MG63 (cell line): ENCODE measurements around the gene FAM153A. TPM values are rescaled to one million over a fixed set of nuclear protein-coding genes. Genes with fewer than 3 reads are reported as not detected.
"Not testable (repeated sequence)": the region's sequence is repeated elsewhere in the genome, so short reads cannot be mapped to it uniquely, and the experiment has no call there.

Source experiments
- DNase-seq: peaks from one replicate; pipeline ENCODE4 v3.0.0-alpha.2; 2020
- H3K27me3 ChIP-seq: fragments of 250-450 bp; sonication (Bioruptor Pico); 2 replicates; pipeline ENCODE4 v1.5.1; 2020; ENCODE audit warnings: mild to moderate bottlenecking, moderate library complexity
- H3K36me3 ChIP-seq: fragments of 250-450 bp; sonication (Bioruptor Pico); 2 replicates; pipeline ENCODE4 v1.5.1; 2020; ENCODE audit warnings: mild to moderate bottlenecking, moderate library complexity
- H3K4me3 ChIP-seq: fragments of 250-450 bp; sonication (Bioruptor Pico); 2 replicates; pipeline ENCODE4 v1.5.1; 2020; ENCODE audit warnings: mild to moderate bottlenecking, moderate library complexity
- H3K9me3 ChIP-seq: fragments of 250-450 bp; sonication (Bioruptor Pico); 2 replicates; pipeline ENCODE4 v1.5.1; 2020; ENCODE audit warnings: mild to moderate bottlenecking, moderate library complexity
- total RNA-seq: library from RNA; depleted of rRNA; stranded (reverse); fragments of >200 nt; shearing (Covaris generic); gene quantifications from 2 replicates; pipeline ENCODE4 v1.2.3, GENCODE V29; 2014; ENCODE audit warnings: low replicate concordance

Gene FAM153A
- total RNA-seq, 1 experiment from 2014 or later = not detected

DNA sequence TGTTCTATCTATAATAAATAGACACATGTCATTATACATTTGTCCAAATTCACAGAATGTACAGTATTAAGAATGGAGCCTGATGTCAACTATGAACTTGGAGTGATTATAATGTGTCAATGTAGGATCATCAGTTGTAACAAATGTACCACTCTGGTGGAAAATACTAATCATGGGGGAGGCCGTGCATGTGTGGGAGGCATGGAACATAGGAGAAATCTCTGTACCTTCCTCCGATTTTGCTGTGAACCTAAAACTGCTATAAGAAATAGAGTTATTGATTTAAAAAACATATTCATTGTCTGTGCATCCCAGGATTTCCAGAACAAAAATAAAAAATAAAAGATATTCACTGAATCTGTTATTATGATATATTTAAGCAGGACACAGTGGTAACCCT, 12.1 kb downstream of the FAM153A start:
- H3K9me3 ChIP-seq, H3K36me3 ChIP-seq, DNase-seq, H3K4me3 ChIP-seq, H3K27me3 ChIP-seq: not testable (repeated sequence)

DNA sequence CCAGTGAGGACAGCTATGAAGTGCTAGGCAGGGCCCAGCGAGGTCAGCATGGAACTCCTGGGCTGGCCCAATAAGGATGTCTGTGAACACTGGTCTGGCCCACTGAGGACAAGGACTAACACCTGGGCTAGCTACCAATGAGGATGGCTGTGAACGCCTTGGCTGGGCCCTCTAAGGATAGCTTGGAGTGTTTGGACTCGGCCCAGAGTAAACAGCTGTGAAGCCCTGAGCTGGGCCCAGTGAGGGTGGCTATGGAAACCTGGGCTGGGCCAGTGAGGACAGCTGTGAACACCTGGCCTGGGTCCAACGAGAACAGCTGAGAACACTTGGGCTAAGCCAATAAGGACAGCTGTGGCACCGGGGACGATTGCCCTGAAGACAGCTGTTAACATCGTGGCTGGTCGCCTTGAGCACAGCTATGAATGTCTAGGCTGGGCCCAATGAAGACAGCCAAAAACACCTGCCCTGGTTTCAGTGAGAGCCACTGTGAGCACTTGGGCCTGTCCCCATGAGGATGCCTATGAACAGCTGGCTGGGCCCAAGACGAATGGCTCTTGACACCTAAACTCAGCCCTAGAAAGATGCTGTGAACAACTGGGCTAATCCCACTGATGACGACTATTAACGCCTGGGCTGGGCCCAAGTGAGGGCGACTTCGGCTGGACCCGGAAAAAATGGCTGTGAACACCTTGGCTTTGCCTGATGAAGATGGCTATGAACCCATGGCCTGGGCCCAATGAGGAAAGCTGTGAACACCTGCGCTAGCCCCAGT, 18.8 kb downstream of the FAM153A start:
- not testable (repeated sequence) for H3K27me3 ChIP-seq, H3K4me3 ChIP-seq, H3K9me3 ChIP-seq, DNase-seq, H3K36me3 ChIP-seq

DNA sequence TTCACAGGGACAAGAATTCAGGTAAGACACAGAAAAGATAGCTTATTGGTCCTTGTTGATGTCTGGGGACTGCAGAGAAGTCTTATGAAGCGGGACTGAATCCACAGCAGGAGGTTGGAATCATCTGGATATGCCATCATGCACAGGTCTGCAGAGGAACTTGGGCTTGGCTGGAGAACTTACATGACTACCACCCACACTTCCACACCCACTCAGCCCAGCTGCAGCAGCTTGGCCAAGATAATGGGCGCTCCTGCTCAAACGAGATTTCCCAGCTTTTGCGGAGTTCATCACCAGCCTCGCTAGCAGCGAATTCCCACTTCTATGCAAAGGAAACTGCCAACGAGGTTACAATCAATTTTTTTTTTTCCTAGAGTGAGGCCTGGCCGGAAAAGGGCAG, 21.7 kb downstream of the FAM153A start:
- H3K36me3 ChIP-seq, H3K4me3 ChIP-seq, DNase-seq, H3K27me3 ChIP-seq, H3K9me3 ChIP-seq: not testable (repeated sequence)

DNA sequence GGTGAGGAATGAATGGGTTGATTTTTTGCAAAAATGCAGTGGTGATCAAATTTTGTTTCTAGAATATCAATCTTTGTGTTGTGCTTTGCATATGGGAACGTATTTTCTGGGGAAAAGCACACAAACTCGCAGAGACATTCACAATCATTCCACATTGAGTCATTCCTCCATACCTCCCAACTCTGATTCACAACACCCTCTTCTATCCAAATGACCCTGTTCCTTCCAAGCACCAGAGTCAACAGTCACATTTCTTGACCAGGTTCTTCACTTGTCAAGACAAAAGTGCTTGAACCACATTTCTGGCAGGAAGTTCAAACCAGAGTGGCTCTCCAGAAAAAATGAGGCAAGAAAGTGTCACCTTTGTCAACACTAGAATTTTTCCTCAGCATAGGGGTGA, 35.3 kb downstream of the FAM153A start:
- H3K9me3 ChIP-seq, H3K27me3 ChIP-seq, DNase-seq, H3K36me3 ChIP-seq, H3K4me3 ChIP-seq: not testable (repeated sequence)

DNA sequence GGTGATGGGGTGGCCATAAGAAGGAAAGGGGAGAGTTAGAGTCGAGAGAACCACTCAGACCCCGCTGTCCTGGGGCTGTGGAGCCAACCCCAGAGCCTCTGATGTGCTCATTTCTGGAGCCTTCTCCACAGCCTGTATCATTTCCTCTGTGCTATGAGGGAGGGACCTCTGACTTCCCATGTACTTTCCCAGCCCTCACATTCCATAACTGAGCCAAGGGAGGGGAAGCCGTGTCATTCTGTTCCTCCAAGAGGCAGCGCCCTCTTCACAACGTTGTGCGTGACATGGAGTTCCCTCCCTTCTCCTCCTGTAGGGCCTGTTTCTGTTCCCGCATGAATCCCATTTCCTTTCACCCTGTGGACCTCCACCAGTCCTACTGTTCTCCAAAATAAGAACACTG, 57.8 kb downstream of the FAM153A start:
- H3K4me3 ChIP-seq, DNase-seq, H3K27me3 ChIP-seq, H3K9me3 ChIP-seq, H3K36me3 ChIP-seq: not testable (repeated sequence)

DNA sequence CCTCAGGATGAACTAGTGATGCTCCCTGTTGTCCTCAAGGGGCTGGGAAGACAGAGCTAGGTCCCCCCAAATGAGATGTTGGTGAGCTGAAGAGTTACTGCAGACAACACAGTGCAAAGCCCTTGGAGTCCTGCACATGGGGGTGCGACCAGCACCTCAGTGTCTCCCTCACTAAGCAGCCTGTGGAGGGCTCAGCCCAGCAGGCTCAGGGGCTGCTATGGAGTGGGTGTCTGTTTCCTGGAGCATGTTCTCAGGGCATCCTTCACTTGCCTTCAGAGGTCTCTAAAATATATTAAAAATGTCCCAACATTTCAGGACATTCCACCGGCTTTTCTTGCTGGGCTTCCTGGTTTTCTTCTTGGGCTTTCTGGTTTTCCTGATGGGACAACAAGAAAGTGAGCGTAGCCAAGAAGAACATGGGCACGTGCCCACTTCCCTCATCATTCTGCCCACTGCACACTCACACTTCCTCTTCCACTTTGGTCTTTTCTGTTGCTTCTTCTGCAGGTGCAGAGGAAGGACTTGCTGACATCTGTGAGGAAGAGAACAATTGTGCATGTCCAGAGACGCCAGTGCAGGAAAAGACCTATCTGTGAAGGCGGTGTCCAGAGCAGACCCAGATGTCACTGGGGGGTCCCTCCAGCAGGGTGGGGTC, 58.7 kb downstream of the FAM153A start:
- not testable (repeated sequence) for H3K9me3 ChIP-seq, H3K27me3 ChIP-seq, H3K36me3 ChIP-seq, H3K4me3 ChIP-seq, DNase-seq

DNA sequence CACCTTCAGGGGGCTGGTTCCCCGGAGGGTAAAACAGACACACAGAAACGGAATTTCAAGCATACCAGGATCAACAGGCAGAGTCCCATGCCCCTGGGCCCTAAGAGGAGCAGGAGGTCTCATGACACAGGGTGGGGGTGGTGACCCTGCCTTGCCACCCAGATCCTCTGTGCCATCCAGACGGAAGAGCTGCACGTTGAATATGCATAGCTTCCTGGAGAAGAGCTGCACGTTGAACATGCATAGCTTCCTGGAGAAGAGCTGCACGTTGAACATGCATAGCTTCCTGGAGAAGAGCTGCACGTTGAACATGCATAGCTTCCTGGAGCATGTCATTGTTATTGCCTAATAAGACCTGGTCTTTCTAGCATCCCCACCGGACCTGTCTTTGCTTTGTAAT, 59.9 kb downstream of the FAM153A start:
- not testable (repeated sequence) for H3K4me3 ChIP-seq, H3K9me3 ChIP-seq, H3K27me3 ChIP-seq, DNase-seq, H3K36me3 ChIP-seq

DNA sequence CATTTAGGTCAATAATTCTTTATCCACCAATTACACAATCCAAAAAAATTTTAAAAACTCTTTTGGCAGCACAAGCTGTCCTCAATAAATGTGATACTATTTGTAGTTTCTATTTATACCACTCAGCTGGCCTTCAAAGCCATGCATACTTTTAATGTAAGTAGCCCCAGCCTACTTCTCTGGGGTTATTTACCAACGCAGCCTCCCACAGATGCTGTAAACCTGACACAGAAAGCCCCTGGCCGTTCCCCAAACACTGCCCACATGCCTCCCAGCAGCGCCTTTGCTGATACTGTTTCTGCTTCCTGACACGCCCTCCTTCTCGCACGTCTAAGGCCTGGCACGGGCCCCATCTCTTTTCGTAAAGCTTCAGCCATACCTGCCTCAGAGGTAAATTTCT, 62.7 kb downstream of the FAM153A start:
- not testable (repeated sequence) for DNase-seq, H3K4me3 ChIP-seq, H3K9me3 ChIP-seq, H3K36me3 ChIP-seq, H3K27me3 ChIP-seq

DNA sequence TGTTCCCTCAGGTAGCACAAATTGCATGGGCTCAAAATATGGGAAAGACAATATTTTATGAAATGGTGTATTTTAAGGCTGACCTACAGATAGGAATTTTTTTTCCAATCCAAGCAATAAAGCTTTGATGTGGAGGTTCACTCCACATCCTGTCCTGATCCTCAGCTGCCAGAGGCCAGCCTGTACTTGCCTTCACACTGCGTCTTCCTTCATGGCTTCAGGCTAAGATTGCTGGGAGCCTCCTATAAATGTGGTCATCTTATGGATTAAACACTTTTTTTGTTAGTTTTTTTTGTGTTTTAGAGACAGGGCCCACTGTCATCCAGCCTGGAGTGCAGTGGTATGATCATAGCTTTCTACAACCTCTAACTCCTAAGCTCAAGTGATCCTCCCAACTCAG, 67.3 kb downstream of the FAM153A start:
- H3K27me3 ChIP-seq, H3K4me3 ChIP-seq, H3K9me3 ChIP-seq, H3K36me3 ChIP-seq, DNase-seq: not testable (repeated sequence)

DNA sequence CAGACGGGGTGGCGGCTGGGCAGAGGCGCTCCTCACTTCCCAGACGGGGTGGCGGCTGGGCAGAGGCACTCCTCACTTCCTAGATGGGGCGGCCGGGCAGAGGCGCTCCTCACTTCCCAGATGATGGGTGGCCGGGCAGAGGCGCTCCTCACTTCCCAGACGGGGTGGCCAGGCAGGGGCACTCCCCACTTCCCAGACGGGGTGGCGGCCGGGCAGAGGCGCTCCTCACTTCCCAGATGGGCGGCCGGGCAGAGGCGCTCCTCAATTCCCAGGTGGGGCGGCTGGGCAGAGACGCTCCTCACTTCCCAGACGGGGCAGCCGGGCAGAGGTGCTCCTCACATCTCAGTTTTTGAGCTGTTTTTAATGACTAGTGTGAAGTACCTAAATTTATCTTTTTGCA, 86.6 kb downstream of the FAM153A start:
- H3K27me3 ChIP-seq = peaks cover 11% of the 10 kb centered on the region; the same call in 1 of the 2 replicates
- H3K9me3 ChIP-seq, H3K4me3 ChIP-seq, H3K36me3 ChIP-seq, DNase-seq: not testable (repeated sequence)

DNA sequence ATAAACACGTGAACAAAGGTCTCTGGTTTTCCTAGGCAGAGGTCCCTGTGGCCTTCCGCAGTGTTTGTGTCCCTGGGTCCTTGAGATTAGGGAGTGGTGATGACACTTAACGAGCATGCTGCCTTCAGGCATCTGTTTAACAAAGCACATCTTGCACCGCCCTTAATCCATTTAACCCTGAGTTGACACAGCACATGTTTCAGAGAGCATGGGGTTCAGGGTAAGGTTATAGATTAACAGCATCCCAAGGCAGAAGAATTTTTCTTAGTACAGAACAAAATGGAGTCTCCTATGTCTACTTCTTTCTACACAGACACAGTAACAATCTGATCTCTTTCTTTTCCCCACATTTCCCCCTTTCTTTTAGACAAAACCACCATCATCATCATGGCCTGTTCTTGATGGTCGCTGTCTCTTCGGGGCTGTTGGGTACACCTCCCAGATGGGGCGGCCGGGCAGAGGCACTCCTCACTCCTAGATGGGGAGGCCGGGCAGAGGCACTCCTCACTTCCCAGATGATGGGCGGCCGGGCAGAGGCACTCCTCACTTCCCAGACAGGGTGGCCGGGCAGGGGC, 87.3 kb downstream of the FAM153A start:
- H3K36me3 ChIP-seq, H3K4me3 ChIP-seq, DNase-seq, H3K9me3 ChIP-seq: not testable (repeated sequence)
- peaks cover 11% of the 10 kb centered on the region; the same call in 1 of the 2 replicates for H3K27me3 ChIP-seq

DNA sequence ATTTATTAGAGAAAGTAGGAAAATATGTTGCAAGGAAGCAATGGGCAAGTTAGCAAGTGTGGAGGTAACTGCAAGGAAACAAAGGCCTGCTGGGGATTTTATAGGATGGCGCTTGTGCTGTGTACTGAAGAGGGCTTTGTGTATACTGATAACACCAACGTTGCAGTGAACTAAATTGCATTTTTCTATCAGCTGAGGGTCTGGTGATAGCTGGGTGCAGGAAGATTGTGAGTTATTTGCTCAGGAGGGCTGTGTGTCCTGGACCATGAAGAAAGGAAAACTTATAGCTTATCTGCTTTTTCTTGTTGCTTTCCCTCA, 88.2 kb downstream of the FAM153A start:
- not testable (repeated sequence) for H3K27me3 ChIP-seq, H3K9me3 ChIP-seq, DNase-seq, H3K4me3 ChIP-seq, H3K36me3 ChIP-seq

DNA sequence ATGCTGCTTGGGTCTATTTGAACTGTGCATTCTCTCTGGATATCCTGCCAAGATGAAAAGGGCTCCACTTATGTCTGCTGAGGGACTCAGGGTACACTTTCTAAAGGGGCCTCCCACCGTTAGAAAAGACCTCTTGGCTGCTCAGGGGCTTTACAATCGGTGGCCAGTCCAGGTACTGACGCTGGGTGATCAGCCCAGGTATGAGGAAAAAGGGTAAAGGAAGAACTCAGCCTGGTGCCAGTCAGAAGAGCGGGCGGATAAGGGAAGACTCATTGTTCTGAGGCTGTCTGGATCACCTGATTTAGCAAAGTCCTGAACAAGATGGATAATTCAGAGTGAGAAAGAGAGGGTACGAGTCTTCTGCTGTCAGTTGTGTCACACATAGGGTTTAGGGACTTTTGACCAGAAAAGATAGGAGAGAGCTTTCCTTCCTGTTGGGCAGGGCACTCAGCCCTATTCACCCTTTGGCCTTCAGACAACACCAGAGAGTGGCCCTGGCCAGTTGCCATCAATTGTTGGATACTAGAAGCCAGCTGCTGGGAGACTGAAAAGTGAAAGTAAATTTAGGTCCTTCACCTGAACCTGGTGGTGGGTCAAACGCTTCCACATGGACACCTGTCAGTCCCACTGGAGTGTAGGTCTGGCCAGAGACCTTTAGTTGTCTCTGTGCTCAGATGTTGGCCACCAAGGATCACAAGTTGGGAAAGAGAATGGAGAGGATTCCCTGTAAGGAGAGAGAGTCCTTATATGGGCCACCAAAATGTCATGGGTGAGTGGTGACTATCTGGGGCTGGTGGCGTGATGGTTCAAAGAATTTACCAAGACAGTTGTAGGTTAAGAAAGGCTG, 88.8 kb downstream of the FAM153A start:
- H3K27me3 ChIP-seq, H3K4me3 ChIP-seq, DNase-seq, H3K36me3 ChIP-seq, H3K9me3 ChIP-seq: not testable (repeated sequence)

DNA sequence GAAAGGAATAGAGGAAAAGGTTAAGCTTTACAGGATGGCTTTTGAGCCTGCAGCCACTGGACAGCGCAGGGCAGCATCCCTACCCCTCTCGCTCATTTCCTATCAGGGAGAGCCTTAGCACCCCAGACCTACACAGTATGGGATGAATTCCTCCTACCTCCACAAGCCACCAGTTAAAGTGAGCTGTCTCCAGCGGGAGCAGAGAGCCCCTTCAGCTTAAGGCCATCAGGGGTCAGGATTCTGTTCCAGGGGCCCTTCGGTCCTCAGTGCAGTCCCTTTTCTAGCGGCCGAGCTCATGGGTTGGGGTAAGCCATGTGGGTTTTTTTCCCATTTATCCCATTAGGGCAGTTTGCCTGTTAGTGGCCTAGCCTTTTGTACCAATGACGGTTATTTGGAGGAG, 89.7 kb downstream of the FAM153A start:
- DNase-seq, H3K27me3 ChIP-seq, H3K4me3 ChIP-seq, H3K9me3 ChIP-seq, H3K36me3 ChIP-seq: not testable (repeated sequence)

DNA sequence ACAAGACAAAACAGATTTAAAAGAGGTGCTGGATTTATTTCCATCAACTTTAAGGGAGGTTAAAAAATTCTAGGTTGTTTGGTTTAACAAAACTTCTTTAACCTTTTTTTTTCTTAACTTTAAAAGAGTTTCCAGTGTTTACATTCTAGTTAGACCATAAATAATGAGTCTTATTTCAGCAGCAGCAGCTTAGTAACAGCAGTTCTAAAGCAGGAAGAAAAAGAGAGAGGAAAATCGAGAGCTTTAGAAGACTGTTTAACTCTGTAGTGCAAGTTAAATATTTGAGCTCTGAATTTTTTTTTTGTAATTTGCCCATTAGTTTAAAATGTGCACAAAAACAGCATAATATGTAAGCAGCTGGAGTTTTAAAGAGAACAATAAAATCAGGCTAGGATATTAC, 90.2 kb downstream of the FAM153A start:
- not testable (repeated sequence) for H3K36me3 ChIP-seq, DNase-seq, H3K27me3 ChIP-seq, H3K4me3 ChIP-seq, H3K9me3 ChIP-seq

DNA sequence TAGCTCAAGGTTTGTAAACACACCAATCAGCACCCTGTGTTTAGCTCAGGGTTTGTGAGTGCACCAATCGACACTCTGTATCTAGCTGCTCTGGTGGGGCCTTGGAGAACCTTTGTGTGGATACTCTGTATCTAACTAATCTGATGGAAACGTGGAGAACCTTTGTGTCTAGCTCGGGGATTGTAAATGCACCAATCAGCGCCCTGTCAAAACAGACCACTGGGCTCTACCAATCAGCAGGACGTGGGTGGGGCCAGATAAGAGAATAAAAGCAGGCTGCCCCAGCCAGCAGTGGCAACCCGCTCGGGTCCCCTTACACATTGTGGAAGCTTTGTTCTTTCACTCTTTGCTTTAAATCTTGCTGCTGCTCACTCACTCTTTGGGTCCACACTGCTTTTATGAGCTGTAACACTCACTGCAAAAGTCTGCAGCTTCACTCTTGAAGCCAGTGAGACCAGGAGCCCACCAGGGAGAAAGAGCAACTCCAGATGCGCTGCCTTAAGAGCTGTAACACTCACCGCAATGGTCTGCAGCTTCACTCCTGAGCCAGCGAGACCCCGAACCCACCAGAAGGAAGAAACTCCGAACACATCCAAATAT, 93.6 kb downstream of the FAM153A start:
- not testable (repeated sequence) for H3K9me3 ChIP-seq, H3K4me3 ChIP-seq, DNase-seq, H3K27me3 ChIP-seq, H3K36me3 ChIP-seq

DNA sequence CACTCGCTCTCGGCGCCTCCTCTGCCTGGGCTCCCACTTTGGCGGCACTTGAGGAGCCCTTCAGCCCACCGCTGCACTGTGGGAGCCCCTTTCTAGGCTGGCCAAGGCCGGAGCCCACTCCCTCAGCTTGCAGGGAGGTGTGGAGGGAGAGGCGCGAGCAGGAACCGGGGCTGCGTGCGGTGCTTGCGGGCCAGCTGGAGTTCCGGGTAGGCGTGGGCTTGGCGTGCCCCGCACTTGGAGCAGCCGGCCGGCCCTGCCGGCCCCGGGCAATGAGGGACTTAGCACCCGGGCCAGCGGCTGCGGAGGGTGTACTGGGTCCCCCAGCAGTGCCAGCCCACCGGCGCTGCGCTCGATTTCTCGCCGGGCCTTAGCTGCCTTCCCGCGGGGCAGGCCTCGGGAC, 94.6 kb downstream of the FAM153A start:
- H3K27me3 ChIP-seq, H3K4me3 ChIP-seq, H3K9me3 ChIP-seq, DNase-seq, H3K36me3 ChIP-seq: not testable (repeated sequence)
